HFFc6 (cell line): ENCODE measurements around the gene ARHGAP15. TPM values are rescaled to one million over a fixed set of nuclear protein-coding genes. Genes with fewer than 3 reads are reported as not detected.

Source experiments
- DNase-seq: peaks from one replicate; pipeline ENCODE4 v3.0.0-alpha.2; 2018
- H3K27ac Mint-ChIP-seq: 2 replicates; pipeline ENCODE4 v1.8.0; 2020; ENCODE audit warnings: mild to moderate bottlenecking, mixed read lengths
- H3K27me3 Mint-ChIP-seq: 2 replicates; pipeline ENCODE4 v1.8.0; 2021; ENCODE audit warnings: mild to moderate bottlenecking, moderate library complexity, mixed read lengths; ENCODE audit not compliant: insufficient read depth
- H3K36me3 Mint-ChIP-seq: 2 replicates; pipeline ENCODE4 v1.8.0; 2021; ENCODE audit warnings: low read depth, mixed read lengths
- H3K4me1 Mint-ChIP-seq: 2 replicates; pipeline ENCODE4 v1.8.0; 2020; ENCODE audit warnings: low read depth, mixed read lengths
- H3K4me3 Mint-ChIP-seq: 2 replicates; pipeline ENCODE4 v1.8.0; 2020; ENCODE audit warnings: mild to moderate bottlenecking, moderate library complexity, mixed read lengths
- H3K9me3 Mint-ChIP-seq: 2 replicates; pipeline ENCODE4 v1.8.0; 2020; ENCODE audit warnings: mild to moderate bottlenecking, mixed read lengths
- CTCF ChIP-seq: fragments of 200-600 bp; sonication (generic); IDR thresholded peaks from 2 replicates; pipeline ENCODE4 v1.5.0; 2021; ENCODE audit warnings: antibody characterized with exemption, mild to moderate bottlenecking
- total RNA-seq, 6 experiments: library from RNA; stranded (reverse); fragmentation: NEBNext Ultra II Directional; extraction: Animal tissue kit (Norgen Biotek cat#: 25700); gene quantifications; 2 replicates in 1 of 6; 3 replicates in 5 of 6; pipeline ENCODE4 v1.2.3, GENCODE V29; 2021

Gene ARHGAP15
- total RNA-seq, 6 experiments from 2014 or later, result not detected

DNA sequence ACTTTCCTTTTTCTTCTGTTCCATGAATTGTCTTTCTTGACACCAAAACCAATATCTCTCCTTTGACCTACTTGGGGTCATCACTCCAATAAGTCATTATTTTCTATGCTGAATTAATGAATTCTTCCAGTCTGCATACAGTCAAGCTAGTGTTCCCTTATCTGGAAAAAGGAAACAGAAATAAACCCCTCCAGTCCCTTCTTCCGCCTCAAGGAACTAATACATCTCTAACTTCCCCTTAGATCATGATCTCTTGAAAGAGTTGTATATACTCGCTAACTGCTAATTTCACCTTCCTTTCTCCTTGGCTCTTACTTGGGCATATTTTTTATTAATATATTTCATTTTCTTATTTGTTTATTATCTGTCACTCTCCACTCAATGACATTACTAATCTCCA lies 7.3 kb upstream of the ARHGAP15 start:
- DNase-seq, result no peak
- Mint-ChIP-seq H3K4me1 (no peaks in the 10 kb centered on the region), H3K36me3 (no peaks in the 10 kb centered on the region), H3K27ac (no peak overlapping the region), H3K4me3 (no peak overlapping the region), H3K27me3 (no peaks in the 10 kb centered on the region; the same call in 1 of the 2 replicates), H3K9me3 (no peaks in the 10 kb centered on the region)
- TF ChIP-seq CTCF, result no peak

DNA sequence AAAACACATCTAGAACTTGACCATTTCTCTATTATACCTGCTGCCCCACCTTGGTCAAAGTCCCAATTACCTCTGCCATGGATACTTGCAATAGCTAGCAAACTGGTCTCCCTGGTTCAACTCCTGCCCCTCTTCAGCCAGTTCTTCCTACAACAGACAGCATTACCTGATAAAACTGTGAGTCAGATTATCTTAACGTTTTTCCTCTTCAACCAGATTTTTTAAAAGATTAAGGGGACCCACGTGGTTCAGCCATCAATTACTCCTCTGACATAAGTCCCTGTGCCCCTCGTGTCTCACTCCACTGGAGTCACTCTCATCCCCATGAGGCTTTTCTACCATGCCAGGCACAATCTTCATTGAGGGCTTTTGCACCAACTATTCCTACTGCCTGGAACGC lies 5.3 kb upstream of the ARHGAP15 start:
- H3K4me1 Mint-ChIP-seq, result no peaks in the 10 kb centered on the region

DNA sequence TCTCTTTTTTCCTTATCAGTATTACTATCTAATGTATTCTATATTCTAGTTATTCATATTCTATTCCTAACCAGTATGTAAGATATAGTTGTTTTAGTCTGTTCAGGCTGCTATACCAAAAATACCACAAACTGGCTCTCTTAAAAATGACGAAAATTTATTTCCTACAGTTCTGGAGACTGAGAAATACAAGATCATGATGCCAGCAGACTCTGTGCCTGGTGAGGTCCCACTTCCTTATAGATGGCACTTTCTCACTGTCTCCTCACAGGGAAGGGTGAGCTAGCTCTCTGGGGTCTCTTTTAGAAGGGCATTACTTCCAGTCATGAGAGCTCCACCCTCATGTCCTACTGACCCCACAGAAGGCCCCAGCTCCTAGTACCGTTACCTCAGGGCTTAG lies 4.8 kb upstream of the ARHGAP15 start:
- TF ChIP-seq CTCF, result no peak
- no peak for DNase-seq
- no peaks in the 10 kb centered on the region for H3K36me3 Mint-ChIP-seq
- H3K9me3 Mint-ChIP-seq, result no peaks in the 10 kb centered on the region
- no peaks in the 10 kb centered on the region; the same call in 1 of the 2 replicates for H3K27me3 Mint-ChIP-seq
- no peak overlapping the region for H3K4me3 Mint-ChIP-seq
- H3K27ac Mint-ChIP-seq, result no peak overlapping the region
- no peaks in the 10 kb centered on the region for H3K4me1 Mint-ChIP-seq

More for the DNA sequence above, 5.3 kb upstream of the ARHGAP15 start:
- TF ChIP-seq CTCF, result no peak
- Mint-ChIP-seq H3K27ac (no peak overlapping the region), H3K9me3 (no peaks in the 10 kb centered on the region), H3K27me3 (no peaks in the 10 kb centered on the region; the same call in 1 of the 2 replicates), H3K36me3 (no peaks in the 10 kb centered on the region), H3K4me3 (no peak overlapping the region)
- DNase-seq, result no peak

- TF ChIP-seq CTCF, result no peak
- H3K27me3 Mint-ChIP-seq, result no peaks in the 10 kb centered on the region; the same call in 1 of the 2 replicates
- H3K36me3 Mint-ChIP-seq, result no peaks in the 10 kb centered on the region
- DNase-seq, result no peak
- H3K9me3 Mint-ChIP-seq, result no peaks in the 10 kb centered on the region
- no peaks in the 10 kb centered on the region for H3K4me1 Mint-ChIP-seq
- no peak overlapping the region for H3K4me3 Mint-ChIP-seq
- no peak overlapping the region for H3K27ac Mint-ChIP-seq
Observed at GRCh38 chr2:143125717-143126116, 3.5 kb upstream of the ARHGAP15 start.

DNA sequence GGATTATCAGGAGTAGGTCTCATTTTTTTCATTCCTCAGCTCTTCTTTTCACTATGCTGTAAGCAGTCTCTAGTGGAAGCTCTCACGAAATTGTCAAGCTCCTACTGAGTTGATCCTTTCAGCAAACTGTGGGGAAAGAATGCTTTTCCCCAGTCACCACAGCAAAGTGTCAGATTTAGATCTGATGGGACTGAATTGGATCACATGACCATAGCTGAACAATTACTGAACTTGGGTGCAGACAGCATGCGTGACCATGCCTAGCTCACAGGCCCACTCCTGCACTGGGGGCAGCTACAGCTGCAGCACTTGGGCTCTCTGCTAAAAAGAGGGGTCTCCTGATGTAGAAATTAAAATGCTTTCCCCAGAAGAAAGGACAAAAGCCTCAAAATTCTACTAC lies 3.1 kb downstream of the ARHGAP15 start:
- Mint-ChIP-seq H3K9me3 (no peaks in the 10 kb centered on the region), H3K27me3 (no peaks in the 10 kb centered on the region), H3K4me1 (no peaks in the 10 kb centered on the region)

More for the DNA sequence above, 3.1 kb downstream of the ARHGAP15 start:
- H3K27ac Mint-ChIP-seq, result no peak overlapping the region
- TF ChIP-seq CTCF, result no peak
- no peak for DNase-seq
- H3K36me3 Mint-ChIP-seq, result no peaks in the 10 kb centered on the region
- H3K4me3 Mint-ChIP-seq, result no peak overlapping the region
